Mucosa of stomach (tissue), 1 donor: Measurements from ENCODE around the gene SMIM21.

Experiments used
- H3K27me3 ChIP-seq: one replicate; pipeline ENCODE4 v1.7.0; 2013; ENCODE audit warnings: mild to moderate bottlenecking, low read length; ENCODE audit not compliant: control insufficient read depth, insufficient read depth
- H3K36me3 ChIP-seq: one replicate; pipeline ENCODE4 v1.7.0; 2013; ENCODE audit warnings: low read length; ENCODE audit not compliant: control insufficient read depth, insufficient read depth
- H3K4me1 ChIP-seq: one replicate; pipeline ENCODE4 v1.7.0; 2013; ENCODE audit warnings: mild to moderate bottlenecking, low read length; ENCODE audit not compliant: control insufficient read depth, insufficient read depth
- H3K4me3 ChIP-seq: one replicate; pipeline ENCODE4 v1.7.0; 2013; ENCODE audit warnings: low read length
- H3K9ac ChIP-seq: one replicate; pipeline ENCODE4 v1.7.0; 2013; ENCODE audit warnings: mild to moderate bottlenecking, low read length, moderate library complexity
- H3K9me3 ChIP-seq: one replicate; pipeline ENCODE4 v1.7.0; 2013; ENCODE audit warnings: mild to moderate bottlenecking, low read length, moderate library complexity; ENCODE audit not compliant: control insufficient read depth
- donor health status: Pancreatic carcinoma.

Gene SMIM21

GRCh38 chr18:75427603-75428002, at the start of gene SMIM21:
SMIM21 (minus strand) TSS chr18:75427703; CDS start chr18:75427563, 140 bp downstream.
- Histone ChIP-seq H3K9me3 (no peaks in the 10 kb centered on the region), H3K36me3 (no peaks in the 10 kb centered on the region), H3K27me3 (no peaks in the 10 kb centered on the region), H3K4me3 (no peak within 1 kb of the TSS), H3K4me1 (no peaks in the 10 kb centered on the region), H3K9ac (no peak within 1 kb of the TSS)

- Histone ChIP-seq H3K27me3 (no peaks in the 10 kb centered on the region), H3K9me3 (no peaks in the 10 kb centered on the region), H3K4me3 (no peak overlapping the region), H3K9ac (no peak overlapping the region), H3K4me1 (no peaks in the 10 kb centered on the region), H3K36me3 (no peaks in the 10 kb centered on the region)
Observed at GRCh38 chr18:75475228-75475627, 47.7 kb upstream of the SMIM21 start.

- Histone ChIP-seq H3K4me3 (no peak overlapping the region), H3K9ac (no peak overlapping the region), H3K9me3 (no peaks in the 10 kb centered on the region), H3K27me3 (no peaks in the 10 kb centered on the region), H3K4me1 (no peaks in the 10 kb centered on the region), H3K36me3 (no peaks in the 10 kb centered on the region)
Observed at GRCh38 chr18:75474332-75474731, 46.8 kb upstream of the SMIM21 start.

- H3K27me3 ChIP-seq = no peaks in the 10 kb centered on the region
- H3K36me3 ChIP-seq = no peaks in the 10 kb centered on the region
- no peak overlapping the region for H3K9ac ChIP-seq
- no peaks in the 10 kb centered on the region for H3K4me1 ChIP-seq
- no peak overlapping the region for H3K4me3 ChIP-seq
- no peaks in the 10 kb centered on the region for H3K9me3 ChIP-seq
Observed at GRCh38 chr18:75473316-75473715, 45.8 kb upstream of the SMIM21 start.

GRCh38 chr18:75472906-75473305, 45.4 kb upstream of the SMIM21 start:
- H3K4me3 ChIP-seq = no peak overlapping the region
- H3K9ac ChIP-seq = no peak overlapping the region
- H3K9me3 ChIP-seq = no peaks in the 10 kb centered on the region
- H3K4me1 ChIP-seq = no peaks in the 10 kb centered on the region
- H3K36me3 ChIP-seq = no peaks in the 10 kb centered on the region
- H3K27me3 ChIP-seq = no peaks in the 10 kb centered on the region

GRCh38 chr18:75472396-75472795, 44.9 kb upstream of the SMIM21 start:
- no peaks in the 10 kb centered on the region for H3K27me3 ChIP-seq
- no peak overlapping the region for H3K4me3 ChIP-seq
- H3K36me3 ChIP-seq = no peaks in the 10 kb centered on the region
- no peaks in the 10 kb centered on the region for H3K9me3 ChIP-seq
- H3K4me1 ChIP-seq = no peaks in the 10 kb centered on the region
- H3K9ac ChIP-seq = no peak overlapping the region

GRCh38 chr18:75471850-75472249, 44.3 kb upstream of the SMIM21 start:
- Histone ChIP-seq H3K9me3 (no peaks in the 10 kb centered on the region), H3K4me1 (no peaks in the 10 kb centered on the region), H3K27me3 (no peaks in the 10 kb centered on the region), H3K9ac (no peak overlapping the region), H3K4me3 (no peak overlapping the region), H3K36me3 (no peaks in the 10 kb centered on the region)

- no peaks in the 10 kb centered on the region for H3K27me3 ChIP-seq
- no peaks in the 10 kb centered on the region for H3K4me1 ChIP-seq
- no peaks in the 10 kb centered on the region for H3K36me3 ChIP-seq
- H3K9ac ChIP-seq = no peak overlapping the region
- no peaks in the 10 kb centered on the region for H3K9me3 ChIP-seq
- H3K4me3 ChIP-seq = no peak overlapping the region
Observed at GRCh38 chr18:75467851-75468250, 40.3 kb upstream of the SMIM21 start.

GRCh38 chr18:75467281-75467795, 39.8 kb upstream of the SMIM21 start:
- Histone ChIP-seq H3K4me3 (no peak overlapping the region), H3K36me3 (no peaks in the 10 kb centered on the region), H3K9ac (no peak overlapping the region), H3K27me3 (no peaks in the 10 kb centered on the region), H3K9me3 (no peaks in the 10 kb centered on the region), H3K4me1 (no peaks in the 10 kb centered on the region)

- H3K9me3 ChIP-seq = no peaks in the 10 kb centered on the region
Observed at GRCh38 chr18:75464356-75464755, 36.9 kb upstream of the SMIM21 start.

GRCh38 chr18:75462178-75462832, 34.8 kb upstream of the SMIM21 start:
- Histone ChIP-seq H3K9me3 (no peaks in the 10 kb centered on the region), H3K27me3 (no peaks in the 10 kb centered on the region), H3K9ac (no peak overlapping the region), H3K4me3 (no peak overlapping the region), H3K4me1 (no peaks in the 10 kb centered on the region), H3K36me3 (no peaks in the 10 kb centered on the region)

More at GRCh38 chr18:75464356-75464755, 36.9 kb upstream of the SMIM21 start:
- H3K4me1 ChIP-seq = no peaks in the 10 kb centered on the region
- no peaks in the 10 kb centered on the region for H3K27me3 ChIP-seq
- H3K4me3 ChIP-seq = no peak overlapping the region
- no peaks in the 10 kb centered on the region for H3K36me3 ChIP-seq
- H3K9ac ChIP-seq = no peak overlapping the region

GRCh38 chr18:75456199-75456631, 28.7 kb upstream of the SMIM21 start:
- Histone ChIP-seq H3K9ac (peak overlapping the region; percentile 50), H3K4me3 (peak overlapping the region; percentile 14)

More at GRCh38 chr18:75456199-75456631, 28.7 kb upstream of the SMIM21 start:
- Histone ChIP-seq H3K9me3 (no peaks in the 10 kb centered on the region), H3K36me3 (no peaks in the 10 kb centered on the region), H3K4me1 (no peaks in the 10 kb centered on the region), H3K27me3 (peaks cover 17% of the 10 kb centered on the region)
